Measurements from ENCODE around the gene SEC62.
"Not testable (repeated sequence)": the region's sequence is repeated elsewhere in the genome, so short reads cannot be mapped to it uniquely, and the experiment has no call there.

SEC62 gene

GRCh38 chr3:170002879-170003278, 36.3 kb downstream of the SEC62 start:
- Histone ChIP-seq H3K27me3 (ENCODE audit: control insufficient read depth, insufficient read depth, low read length) (no peaks in the 10 kb centered on the region), H3K4me1 (ENCODE audit: control insufficient read depth, insufficient read depth, low read length) (no peaks in the 10 kb centered on the region), H3K4me3 (ENCODE audit: low read length) (no peak overlapping the region), H3K9ac (ENCODE audit: low read length) (no peak overlapping the region), H3K9me3 (ENCODE audit: control insufficient read depth, low read length) (no peaks in the 10 kb centered on the region), H3K36me3 (ENCODE audit: control insufficient read depth, insufficient read depth, low read length) (no peaks in the 10 kb centered on the region)

- no peaks in the 10 kb centered on the region for H3K27me3 ChIP-seq (ENCODE audit: control insufficient read depth, insufficient read depth, low read length)
- no peaks in the 10 kb centered on the region for H3K36me3 ChIP-seq (ENCODE audit: control insufficient read depth, insufficient read depth, low read length)
- H3K4me3 ChIP-seq (ENCODE audit: low read length) = no peak overlapping the region
- no peak overlapping the region for H3K9ac ChIP-seq (ENCODE audit: low read length)
- no peaks in the 10 kb centered on the region for H3K9me3 ChIP-seq (ENCODE audit: control insufficient read depth, low read length)
- no peaks in the 10 kb centered on the region for H3K4me1 ChIP-seq (ENCODE audit: control insufficient read depth, insufficient read depth, low read length)
Observed at GRCh38 chr3:170003881-170004356, 37.3 kb downstream of the SEC62 start.

- H3K27me3 ChIP-seq (ENCODE audit: control insufficient read depth, insufficient read depth, low read length) = no peaks in the 10 kb centered on the region
- H3K4me1 ChIP-seq (ENCODE audit: control insufficient read depth, insufficient read depth, low read length) = no peaks in the 10 kb centered on the region
- H3K9ac ChIP-seq (ENCODE audit: low read length) = no peak overlapping the region
- no peak overlapping the region for H3K4me3 ChIP-seq (ENCODE audit: low read length)
- no peaks in the 10 kb centered on the region for H3K36me3 ChIP-seq (ENCODE audit: control insufficient read depth, insufficient read depth, low read length)
- no peaks in the 10 kb centered on the region for H3K9me3 ChIP-seq (ENCODE audit: control insufficient read depth, low read length)
Observed at GRCh38 chr3:170007031-170007663, 40.5 kb downstream of the SEC62 start.

- H3K9ac ChIP-seq (ENCODE audit: low read length) = no peak overlapping the region
- H3K4me3 ChIP-seq (ENCODE audit: low read length) = no peak overlapping the region
- H3K27me3 ChIP-seq (ENCODE audit: control insufficient read depth, insufficient read depth, low read length) = no peaks in the 10 kb centered on the region
- H3K36me3 ChIP-seq (ENCODE audit: control insufficient read depth, insufficient read depth, low read length) = no peaks in the 10 kb centered on the region
- no peaks in the 10 kb centered on the region for H3K4me1 ChIP-seq (ENCODE audit: control insufficient read depth, insufficient read depth, low read length)
- H3K9me3 ChIP-seq (ENCODE audit: control insufficient read depth, low read length) = no peaks in the 10 kb centered on the region
Observed at GRCh38 chr3:170010498-170010897, 43.9 kb downstream of the SEC62 start.

- Histone ChIP-seq H3K4me1 (ENCODE audit: control insufficient read depth, insufficient read depth, low read length) (no peaks in the 10 kb centered on the region), H3K4me3 (ENCODE audit: low read length) (no peak overlapping the region), H3K36me3 (ENCODE audit: control insufficient read depth, insufficient read depth, low read length) (no peaks in the 10 kb centered on the region), H3K9me3 (ENCODE audit: control insufficient read depth, low read length) (no peaks in the 10 kb centered on the region), H3K9ac (ENCODE audit: low read length) (no peak overlapping the region), H3K27me3 (ENCODE audit: control insufficient read depth, insufficient read depth, low read length) (no peaks in the 10 kb centered on the region)
Observed at GRCh38 chr3:170012683-170013400, 46.2 kb downstream of the SEC62 start.

- Histone ChIP-seq H3K9ac (ENCODE audit: low read length) (no peak overlapping the region), H3K4me1 (ENCODE audit: control insufficient read depth, insufficient read depth, low read length) (no peaks in the 10 kb centered on the region), H3K4me3 (ENCODE audit: low read length) (no peak overlapping the region), H3K36me3 (ENCODE audit: control insufficient read depth, insufficient read depth, low read length) (no peaks in the 10 kb centered on the region), H3K27me3 (ENCODE audit: control insufficient read depth, insufficient read depth, low read length) (no peaks in the 10 kb centered on the region), H3K9me3 (ENCODE audit: control insufficient read depth, low read length) (no peaks in the 10 kb centered on the region)
Observed at GRCh38 chr3:170016057-170016456, 49.5 kb downstream of the SEC62 start.

GRCh38 chr3:170019306-170019705, 52.7 kb downstream of the SEC62 start:
- not testable (repeated sequence) for H3K9me3 ChIP-seq (ENCODE audit: control insufficient read depth, low read length)

GRCh38 chr3:170021083-170021482, 54.5 kb downstream of the SEC62 start:
- no peaks in the 10 kb centered on the region for H3K36me3 ChIP-seq (ENCODE audit: control insufficient read depth, insufficient read depth, low read length)
- peaks cover 21% of the 10 kb centered on the region for H3K4me1 ChIP-seq (ENCODE audit: control insufficient read depth, insufficient read depth, low read length)
- H3K9me3 ChIP-seq (ENCODE audit: control insufficient read depth, low read length) = no peaks in the 10 kb centered on the region
- no peaks in the 10 kb centered on the region for H3K27me3 ChIP-seq (ENCODE audit: control insufficient read depth, insufficient read depth, low read length)
- H3K4me3 ChIP-seq (ENCODE audit: low read length) = no peak overlapping the region
- H3K9ac ChIP-seq (ENCODE audit: low read length) = no peak overlapping the region

More at GRCh38 chr3:170019306-170019705, 52.7 kb downstream of the SEC62 start:
- not testable (repeated sequence) for H3K36me3 ChIP-seq (ENCODE audit: control insufficient read depth, insufficient read depth, low read length); H3K4me3 ChIP-seq (ENCODE audit: low read length); H3K27me3 ChIP-seq (ENCODE audit: control insufficient read depth, insufficient read depth, low read length); H3K9ac ChIP-seq (ENCODE audit: low read length)
- H3K4me1 ChIP-seq (ENCODE audit: control insufficient read depth, insufficient read depth, low read length) = peaks cover 21% of the 10 kb centered on the region

- Histone ChIP-seq H3K4me3 (ENCODE audit: low read length) (no peak overlapping the region), H3K9me3 (ENCODE audit: control insufficient read depth, low read length) (no peaks in the 10 kb centered on the region), H3K36me3 (ENCODE audit: control insufficient read depth, insufficient read depth, low read length) (no peaks in the 10 kb centered on the region), H3K27me3 (ENCODE audit: control insufficient read depth, insufficient read depth, low read length) (no peaks in the 10 kb centered on the region), H3K4me1 (ENCODE audit: control insufficient read depth, insufficient read depth, low read length) (peaks cover 21% of the 10 kb centered on the region), H3K9ac (ENCODE audit: low read length) (no peak overlapping the region)
Observed at GRCh38 chr3:170022336-170022735, 55.7 kb downstream of the SEC62 start.

GRCh38 chr3:170023165-170023564, 56.6 kb downstream of the SEC62 start:
- no peak overlapping the region for H3K9ac ChIP-seq (ENCODE audit: low read length)
- H3K4me1 ChIP-seq (ENCODE audit: control insufficient read depth, insufficient read depth, low read length) = peaks cover 21% of the 10 kb centered on the region
- no peaks in the 10 kb centered on the region for H3K9me3 ChIP-seq (ENCODE audit: control insufficient read depth, low read length)
- no peaks in the 10 kb centered on the region for H3K27me3 ChIP-seq (ENCODE audit: control insufficient read depth, insufficient read depth, low read length)
- H3K4me3 ChIP-seq (ENCODE audit: low read length) = no peak overlapping the region
- no peaks in the 10 kb centered on the region for H3K36me3 ChIP-seq (ENCODE audit: control insufficient read depth, insufficient read depth, low read length)

- no peaks in the 10 kb centered on the region for H3K36me3 ChIP-seq (ENCODE audit: control insufficient read depth, insufficient read depth, low read length)
- peaks cover 21% of the 10 kb centered on the region for H3K4me1 ChIP-seq (ENCODE audit: control insufficient read depth, insufficient read depth, low read length)
- H3K4me3 ChIP-seq (ENCODE audit: low read length) = no peak overlapping the region
- H3K9ac ChIP-seq (ENCODE audit: low read length) = no peak overlapping the region
- H3K9me3 ChIP-seq (ENCODE audit: control insufficient read depth, low read length) = no peaks in the 10 kb centered on the region
- H3K27me3 ChIP-seq (ENCODE audit: control insufficient read depth, insufficient read depth, low read length) = no peaks in the 10 kb centered on the region
Observed at GRCh38 chr3:170024581-170024980, 58.0 kb downstream of the SEC62 start.

- H3K4me1 ChIP-seq (ENCODE audit: control insufficient read depth, insufficient read depth, low read length) = peaks cover 12% of the 10 kb centered on the region
- H3K27me3 ChIP-seq (ENCODE audit: control insufficient read depth, insufficient read depth, low read length) = no peaks in the 10 kb centered on the region
- H3K9ac ChIP-seq (ENCODE audit: low read length) = no peak overlapping the region
- no peak overlapping the region for H3K4me3 ChIP-seq (ENCODE audit: low read length)
- no peaks in the 10 kb centered on the region for H3K36me3 ChIP-seq (ENCODE audit: control insufficient read depth, insufficient read depth, low read length)
- no peaks in the 10 kb centered on the region for H3K9me3 ChIP-seq (ENCODE audit: control insufficient read depth, low read length)
Observed at GRCh38 chr3:170027233-170028102, 60.9 kb downstream of the SEC62 start.
